GM19238 (cell line): ENCODE measurements around the gene NPIPB6.

Experiments used
- DNase-seq: peaks from one replicate; pipeline ENCODE4 v3.0.0; 2011; ENCODE audit warnings: low spot score; ENCODE audit not compliant: insufficient read length

NPIPB6 gene

DNA sequence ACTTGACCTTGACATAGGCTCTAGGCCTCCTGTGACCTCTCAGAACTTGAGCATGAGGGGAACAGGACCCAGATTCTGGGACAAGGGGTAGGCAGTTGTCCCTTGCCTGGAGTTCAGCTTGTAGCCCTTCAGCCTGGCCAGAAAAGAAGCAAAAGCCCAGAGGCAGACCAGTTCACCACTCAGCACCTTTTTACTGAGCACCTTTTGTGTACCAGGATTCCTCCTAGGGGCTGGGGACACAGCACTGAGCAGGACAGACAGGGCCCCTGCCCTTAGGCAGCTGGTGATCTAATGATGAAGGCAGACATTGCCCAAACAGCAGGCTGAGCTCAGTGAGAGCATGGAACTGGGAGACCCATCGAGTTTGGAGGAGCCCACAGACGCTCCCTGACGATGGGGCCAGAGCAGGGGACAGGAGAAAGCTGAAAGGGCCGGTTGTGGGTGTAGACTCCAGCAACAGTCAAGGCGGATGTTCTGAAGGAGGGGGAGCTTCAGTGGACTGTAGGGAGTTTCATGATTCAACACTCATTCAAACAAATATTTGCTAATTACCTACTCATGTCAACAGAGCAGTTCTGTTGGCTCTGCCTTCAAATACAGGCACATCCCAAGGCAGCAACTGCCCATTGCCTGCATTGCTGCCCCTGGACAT lies 38.9 kb downstream of the NPIPB6 start:
- DNase-seq: no peak

- peak; percentile 55 for DNase-seq
Measured at GRCh38 chr16:28321700-28322411, 41.5 kb downstream of the NPIPB6 start.

GRCh38 chr16:28320741-28321140 lies 42.6 kb downstream of the NPIPB6 start:
- no peak for DNase-seq

GRCh38 chr16:28320023-28320561 lies 43.2 kb downstream of the NPIPB6 start:
- no peak for DNase-seq

DNA sequence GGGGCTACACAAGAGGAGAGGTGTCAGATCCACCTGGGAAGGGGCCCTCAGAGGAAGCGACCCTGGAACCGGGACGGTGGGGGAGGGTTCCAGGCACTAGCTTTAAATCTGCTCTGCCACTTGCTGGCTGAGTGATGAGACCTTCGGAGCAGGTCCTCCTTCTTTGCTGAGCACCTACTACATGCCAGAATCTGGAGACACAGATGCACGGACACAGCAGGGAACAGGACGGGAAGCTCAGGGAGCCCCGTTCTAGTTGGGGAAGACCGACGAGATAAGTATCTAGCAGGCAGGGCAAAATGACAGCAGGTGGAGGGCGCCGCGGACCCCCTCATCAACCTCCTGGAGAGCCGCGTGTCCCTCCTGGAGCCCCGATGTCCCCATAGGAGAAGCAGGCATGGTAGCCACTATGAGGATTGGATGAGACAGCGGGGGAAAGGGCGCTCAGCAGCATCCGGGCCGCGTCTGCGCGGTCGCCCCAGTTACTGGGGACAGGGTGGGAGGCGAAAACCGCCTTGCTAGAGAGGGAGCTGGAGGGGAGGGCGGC lies 43.8 kb downstream of the NPIPB6 start:
- DNase-seq: no peak

DNA sequence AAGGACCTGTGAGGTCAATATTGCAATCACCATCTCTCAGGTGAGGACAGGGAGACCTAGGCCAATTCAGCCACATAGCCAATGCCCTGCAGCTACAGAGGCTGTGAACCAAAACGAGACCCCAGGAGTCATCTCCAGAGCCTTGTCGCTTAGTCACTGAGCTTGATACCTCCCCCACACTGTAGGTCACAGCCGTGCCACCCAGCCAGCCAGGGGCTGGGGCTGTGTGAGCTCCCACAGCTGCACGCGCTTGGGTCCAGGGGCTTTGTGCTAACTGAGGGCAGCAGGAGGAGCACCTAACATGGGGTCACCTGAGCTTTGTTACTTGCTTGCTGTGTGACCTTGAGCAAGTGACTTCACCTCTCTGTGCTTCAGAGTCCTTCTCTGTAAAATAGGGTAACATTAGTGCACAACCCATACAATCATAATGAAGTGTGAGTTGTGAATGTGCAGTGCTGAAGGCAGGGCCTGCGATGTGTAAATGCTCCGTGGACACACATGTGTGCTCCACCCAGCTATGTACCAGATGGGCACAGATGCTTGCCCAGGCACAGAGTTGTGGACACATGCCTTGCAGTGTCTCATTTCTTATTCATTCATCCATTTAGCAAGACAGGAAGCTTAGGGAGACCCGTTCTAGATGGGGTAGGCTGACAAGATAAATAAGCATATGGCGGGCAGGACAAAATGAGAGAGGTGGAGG lies 45.1 kb downstream of the NPIPB6 start:
- DNase-seq: no peak

GRCh38 chr16:28317040-28317880 lies 46.0 kb downstream of the NPIPB6 start:
- peak; percentile 70 for DNase-seq

- no peak for DNase-seq
Measured at GRCh38 chr16:28316054-28316453, 47.3 kb downstream of the NPIPB6 start.

DNA sequence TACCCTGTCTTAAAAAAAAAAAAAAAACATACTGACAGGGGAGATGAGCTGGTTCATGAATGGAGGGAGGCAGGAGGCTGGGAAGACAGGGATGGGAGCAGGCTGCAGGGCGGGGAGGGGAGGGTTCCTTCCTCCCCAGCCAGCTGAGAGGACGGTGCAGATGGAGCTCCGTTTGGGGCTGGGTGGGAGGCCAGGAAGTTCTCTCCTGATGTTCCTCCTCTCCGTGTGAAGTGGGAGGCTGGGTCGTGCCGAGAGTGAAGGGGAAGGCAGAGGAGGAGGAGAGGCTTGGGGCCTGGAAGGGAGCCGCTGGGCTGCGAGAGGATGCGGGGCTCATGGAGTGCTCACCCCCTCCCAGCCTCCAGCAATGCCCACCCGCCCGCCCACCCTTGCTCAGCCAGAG lies 49.7 kb downstream of the NPIPB6 start:
- DNase-seq: no peak

GRCh38 chr16:28312327-28312726 lies 51.0 kb downstream of the NPIPB6 start:
- DNase-seq: no peak

DNA sequence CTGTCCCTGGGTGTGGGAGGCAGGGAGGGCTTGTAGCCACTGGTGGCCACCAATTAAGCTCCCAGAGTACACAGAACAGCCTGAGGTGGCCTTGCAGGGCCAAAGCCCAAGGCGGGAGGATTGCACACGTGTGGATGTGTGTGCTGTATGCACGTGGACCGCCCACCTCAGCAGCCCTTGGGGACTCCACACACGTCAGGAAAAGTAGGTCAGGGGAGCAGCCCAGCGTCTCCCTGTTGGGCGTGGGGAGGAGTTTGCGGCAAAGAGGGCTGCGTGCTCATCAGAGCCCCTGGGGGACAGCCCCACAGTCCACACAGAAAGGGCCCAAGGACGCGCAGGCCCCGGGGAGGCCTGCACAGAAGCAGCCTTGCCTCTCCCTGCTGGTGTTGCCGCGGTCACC lies 51.4 kb downstream of the NPIPB6 start:
- no peak for DNase-seq

- DNase-seq: no peak
Measured at GRCh38 chr16:28311413-28311812, 51.9 kb downstream of the NPIPB6 start.

DNA sequence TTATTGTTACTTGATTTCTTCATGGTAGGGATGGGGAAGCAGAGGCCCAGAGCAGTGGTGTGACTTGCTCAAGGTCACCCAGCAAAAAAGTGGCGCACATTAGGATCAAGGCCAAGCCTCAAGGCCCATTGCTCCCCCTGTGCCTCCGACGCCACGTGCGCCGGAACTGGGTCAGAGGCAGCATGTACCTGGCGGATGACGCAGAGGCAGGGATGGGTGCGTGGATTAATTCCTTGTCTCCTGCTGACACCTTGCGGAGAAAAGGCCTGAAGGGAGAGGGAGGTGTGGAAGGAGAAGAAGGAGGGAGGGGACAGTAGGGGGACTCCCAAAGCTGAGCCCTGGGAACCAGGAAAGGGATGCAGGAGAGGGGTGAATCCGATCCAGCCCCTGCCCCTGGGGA lies 52.5 kb downstream of the NPIPB6 start:
- DNase-seq: no peak

- no peak for DNase-seq
Measured at GRCh38 chr16:28309811-28310311, 53.4 kb downstream of the NPIPB6 start.

DNA sequence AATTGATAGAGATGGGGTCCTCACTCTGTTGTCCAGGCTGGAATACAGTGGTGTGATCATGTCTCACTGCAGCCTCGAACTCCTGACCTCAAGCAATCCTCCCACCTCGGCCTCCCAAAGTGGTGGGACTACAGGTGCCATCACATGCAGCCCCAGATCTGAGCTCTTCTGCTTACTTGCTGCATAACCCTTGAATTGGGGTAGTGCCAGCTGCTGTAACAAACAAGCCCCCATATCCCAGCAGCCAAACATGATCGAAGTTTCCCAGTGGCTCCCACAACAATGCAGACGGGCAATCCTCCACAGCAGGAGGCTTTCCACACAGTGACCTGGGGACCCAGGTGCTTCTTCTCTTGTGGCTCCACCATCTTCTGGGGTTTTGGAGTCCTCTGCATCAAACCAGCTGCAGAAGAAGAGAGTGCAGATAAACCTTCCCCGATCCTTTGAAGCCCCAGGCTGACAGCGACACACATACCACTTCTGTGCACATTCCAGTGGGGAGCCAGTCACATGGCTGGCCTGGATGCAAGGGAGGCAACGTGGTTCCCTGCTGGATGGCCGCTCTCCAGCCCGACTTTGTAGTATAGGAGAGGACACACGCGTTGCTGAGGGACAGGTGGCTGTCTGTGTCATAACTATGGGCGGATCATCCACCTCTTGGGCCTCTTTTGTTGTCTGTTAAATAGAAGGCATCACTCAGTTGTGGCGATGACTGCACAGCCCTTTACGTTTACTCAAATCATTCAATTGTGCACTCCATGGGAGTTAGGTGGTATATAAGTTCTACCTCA lies 54.3 kb downstream of the NPIPB6 start:
- no peak for DNase-seq

DNA sequence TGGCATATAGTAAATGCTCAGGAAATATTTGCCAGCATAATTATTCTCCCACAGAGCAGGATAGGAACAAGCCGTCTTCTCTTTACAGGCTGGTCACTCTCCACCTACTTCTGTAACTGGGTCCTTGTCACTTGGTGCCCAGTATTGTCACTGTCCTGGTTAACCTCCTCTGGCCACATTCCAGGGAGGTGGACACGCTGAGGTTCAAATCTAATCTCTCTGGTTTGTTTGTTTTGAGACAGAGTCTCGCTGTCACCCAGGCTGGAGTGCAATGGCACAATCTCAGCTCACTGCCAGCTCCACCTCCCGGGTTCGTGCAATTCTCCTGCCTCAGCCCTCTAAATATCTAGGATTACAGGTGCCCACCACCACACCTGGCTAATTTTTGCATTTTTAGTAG lies 55.4 kb downstream of the NPIPB6 start:
- DNase-seq: no peak

GRCh38 chr16:28304214-28304613 lies 59.1 kb downstream of the NPIPB6 start:
- no peak for DNase-seq

- no peak for DNase-seq
Measured at GRCh38 chr16:28303132-28303531, 60.2 kb downstream of the NPIPB6 start.

GRCh38 chr16:28301620-28302019 lies 61.7 kb downstream of the NPIPB6 start:
- DNase-seq: no peak

DNA sequence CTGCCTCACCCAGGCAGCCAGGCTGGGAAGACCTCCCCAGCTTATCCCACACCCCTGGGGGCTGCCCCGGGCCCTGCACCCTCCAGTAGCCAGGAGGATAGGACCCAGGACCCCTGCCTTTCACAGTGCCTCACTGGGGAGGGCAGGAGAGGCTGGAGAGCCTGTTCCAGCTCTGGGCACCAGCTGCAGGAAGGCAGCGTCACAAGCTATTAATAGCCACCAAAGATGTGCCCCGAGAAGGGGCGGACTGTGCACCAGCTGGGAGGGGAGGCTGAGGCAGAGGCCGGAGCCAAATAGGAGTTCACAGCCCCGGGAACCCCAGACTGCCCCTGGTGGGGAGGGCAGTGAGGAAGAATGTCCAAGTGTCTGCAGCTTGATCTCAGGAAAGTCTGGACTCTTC lies 62.2 kb downstream of the NPIPB6 start:
- no peak for DNase-seq
